Glomerular visceral epithelial cell (primary cell): ENCODE data around the gene STARD13.

Experiments
- DNase-seq: peaks from one replicate; pipeline ENCODE4 v3.0.0-alpha.2; 2016; ENCODE audit errors: extremely low spot score

The STARD13 gene

GRCh38 chr13:33119022-33119781 lies 166.4 kb downstream of the STARD13 start:
- no peak for DNase-seq

- DNase-seq, result no peak
These were observed 169.1 kb downstream of the STARD13 start for GRCh38 chr13:33116321-33117010.

- DNase-seq, result no peak
These were observed 170.3 kb downstream of the STARD13 start for GRCh38 chr13:33115274-33115673.

- no peak for DNase-seq
These were observed 171.4 kb downstream of the STARD13 start for GRCh38 chr13:33114146-33114545.

GRCh38 chr13:33112766-33113165 lies 172.8 kb downstream of the STARD13 start:
- DNase-seq, result no peak

- no peak for DNase-seq
These were observed 174.0 kb downstream of the STARD13 start for GRCh38 chr13:33111414-33112110.

GRCh38 chr13:33110713-33111413 lies 174.7 kb downstream of the STARD13 start:
- DNase-seq, result no peak

GRCh38 chr13:33110386-33110712 lies 175.2 kb downstream of the STARD13 start:
- no peak for DNase-seq

- DNase-seq, result no peak
These were observed 175.8 kb downstream of the STARD13 start for GRCh38 chr13:33109801-33110200.

- DNase-seq, result no peak
These were observed 176.3 kb downstream of the STARD13 start for GRCh38 chr13:33109271-33109697.

- no peak for DNase-seq
These were observed 176.9 kb downstream of the STARD13 start for GRCh38 chr13:33108620-33109019.

GRCh38 chr13:33107361-33107760 lies 178.2 kb downstream of the STARD13 start:
- no peak for DNase-seq

GRCh38 chr13:33106656-33107360 lies 178.7 kb downstream of the STARD13 start:
- DNase-seq, result no peak

GRCh38 chr13:33105387-33106005 lies 180.1 kb downstream of the STARD13 start:
- DNase-seq, result no peak

- no peak for DNase-seq
These were observed 182.1 kb downstream of the STARD13 start for GRCh38 chr13:33103457-33103856.

GRCh38 chr13:33101835-33102234 lies 183.7 kb downstream of the STARD13 start:
- no peak for DNase-seq

GRCh38 chr13:33100886-33101285 lies 184.7 kb downstream of the STARD13 start:
- no peak for DNase-seq

GRCh38 chr13:33099860-33100259 lies 185.7 kb downstream of the STARD13 start:
- no peak for DNase-seq

- no peak for DNase-seq
These were observed 188.5 kb downstream of the STARD13 start for GRCh38 chr13:33096886-33097605.
